ENCODE results near the gene NCAPD3. TPM values are rescaled to one million over a fixed set of nuclear protein-coding genes. Genes with fewer than 3 reads are reported as not detected.
"Not testable (repeated sequence)": the region's sequence is repeated elsewhere in the genome, so short reads cannot be mapped to it uniquely, and the experiment has no call there.

The NCAPD3 gene
- total RNA-seq, 2 experiments from 2014 or later, result 94.6 to 101 TPM

- H3K36me3 Mint-ChIP-seq, result peaks cover 3% of the 10 kb centered on the region
- CTCF ChIA-PET, result interaction anchor here (0.7 to 1.2 kb wide), 3 partner anchors 18 to 191 kb away, joined by 3 read pairs; no protein-coding TSS in a partner anchor
- H3K9me3 Mint-ChIP-seq, result no peaks in the 10 kb centered on the region
- H3K4me1 Mint-ChIP-seq (ENCODE audit: low read depth), result no peaks in the 10 kb centered on the region
- POLR2A ChIA-PET, result no interaction called here
- no peak overlapping the region for H3K27ac Mint-ChIP-seq
- no peak overlapping the region for H3K4me3 Mint-ChIP-seq
- no peak for DNase-seq
- H3K27me3 Mint-ChIP-seq, result peaks cover 10% of the 10 kb centered on the region
- intact Hi-C loops (cut with micrococcal nuclease), result no loop called here
Observed at GRCh38 chr11:134119094-134119493, 104.7 kb downstream of the NCAPD3 start.

- CTCF ChIA-PET, result interaction anchor here (1.0 kb wide), 1 partner anchor 68 kb away, joined by 5 read pairs; no protein-coding TSS in a partner anchor
- intact Hi-C loops (cut with micrococcal nuclease), result no loop called here
Observed at GRCh38 chr11:134118006-134118405, 105.8 kb downstream of the NCAPD3 start.

GRCh38 chr11:134116210-134116609, 107.6 kb downstream of the NCAPD3 start:
- H3K4me1 Mint-ChIP-seq (ENCODE audit: low read depth), result no peaks in the 10 kb centered on the region
- intact Hi-C loops (cut with micrococcal nuclease), result no loop called here

More at GRCh38 chr11:134118006-134118405, 105.8 kb downstream of the NCAPD3 start:
- no peaks in the 10 kb centered on the region for H3K4me1 Mint-ChIP-seq (ENCODE audit: low read depth)
- no peaks in the 10 kb centered on the region for H3K9me3 Mint-ChIP-seq
- DNase-seq, result no peak
- H3K27ac Mint-ChIP-seq, result no peak overlapping the region
- H3K4me3 Mint-ChIP-seq, result no peak overlapping the region
- POLR2A ChIA-PET, result no interaction called here
- no peaks in the 10 kb centered on the region for H3K36me3 Mint-ChIP-seq
- peaks cover 4% of the 10 kb centered on the region for H3K27me3 Mint-ChIP-seq

GRCh38 chr11:134113787-134114186, 110.0 kb downstream of the NCAPD3 start:
- DNase-seq; H3K4me3 Mint-ChIP-seq; POLR2A ChIA-PET; CTCF ChIA-PET; H3K27ac Mint-ChIP-seq; H3K9me3 Mint-ChIP-seq; H3K27me3 Mint-ChIP-seq; H3K36me3 Mint-ChIP-seq; H3K4me1 Mint-ChIP-seq (ENCODE audit: low read depth); intact Hi-C loops (cut with micrococcal nuclease): not testable (repeated sequence)

More at GRCh38 chr11:134116210-134116609, 107.6 kb downstream of the NCAPD3 start:
- POLR2A ChIA-PET, result no interaction called here
- H3K4me3 Mint-ChIP-seq, result no peak overlapping the region
- CTCF ChIA-PET, result no interaction called here
- no peaks in the 10 kb centered on the region for H3K9me3 Mint-ChIP-seq
- H3K27me3 Mint-ChIP-seq, result peaks cover 2% of the 10 kb centered on the region
- DNase-seq, result no peak
- H3K27ac Mint-ChIP-seq, result no peak overlapping the region
- H3K36me3 Mint-ChIP-seq, result peaks cover 1% of the 10 kb centered on the region

- Mint-ChIP-seq H3K27me3 (no peaks in the 10 kb centered on the region), H3K36me3 (peaks cover 2% of the 10 kb centered on the region), H3K4me1 (ENCODE audit: low read depth) (no peaks in the 10 kb centered on the region), H3K9me3 (peaks cover 19% of the 10 kb centered on the region), H3K27ac (no peak overlapping the region), H3K4me3 (no peak overlapping the region)
- intact Hi-C loops (cut with micrococcal nuclease), result no loop called here
- no peak for DNase-seq
- ChIA-PET POLR2A (no interaction called here), CTCF (interaction anchor here (0.6 kb wide), 1 partner anchor 533 kb away, joined by 3 read pairs; no protein-coding TSS in a partner anchor)
Observed at GRCh38 chr11:134110252-134110815, 113.4 kb downstream of the NCAPD3 start.

Other genes starting within 250 kb of the NCAPD3 start
- gene JAM3, start 154.9 kb downstream of the NCAPD3 start, total RNA-seq, result 1 to 10 TPM; 6.3 to 9.0 TPM
- 10 to 100 TPM; 36.2 to 38.8 TPM for gene VPS26B, start 704 bp upstream of the NCAPD3 start, total RNA-seq
- gene THYN1, start 29.4 kb upstream of the NCAPD3 start, total RNA-seq, result 10 to 100 TPM; 74.0 to 74.3 TPM
- gene ACAD8, start 29.6 kb upstream of the NCAPD3 start, total RNA-seq, result 10 to 100 TPM; 20.9 to 22.1 TPM
- 1 to 10 TPM; 7.1 to 8.6 TPM for gene GLB1L3, start 52.4 kb upstream of the NCAPD3 start, total RNA-seq
- gene GLB1L2, start 108.0 kb upstream of the NCAPD3 start, total RNA-seq, result 1 to 10 TPM; 3.8 to 4.1 TPM
- under 1 TPM; 0.22 to 0.24 TPM for gene B3GAT1, start 188.3 kb upstream of the NCAPD3 start, total RNA-seq